GM13977 (cell line): Measurements from ENCODE around the gene PSKH1.

Source experiments
- DNase-seq: peaks from one replicate; pipeline ENCODE4 v3.0.0; 2012; ENCODE audit warnings: low spot score
- in situ Hi-C: fragments of 300-500 bp; cut with MboI; formaldehyde crosslinking; loops from one replicate; pipeline ENCODE4 v1.12.0; 2022; ENCODE audit warnings: low sequenced_read_pairs, low pct_unique_long_range_greater_than_20kb, mixed read lengths, inconsistent platforms; ENCODE audit not compliant: unreplicated experiment
- TF ChIP-seq, protein P1 (sequence below): IDR thresholded peaks from 2 replicates; pipeline ENCODE4 v1.5.1; 2012; ENCODE audit warnings: mild to moderate bottlenecking, control low read depth; ENCODE audit not compliant: insufficient read depth; ENCODE audit errors: extremely low read depth, missing control alignments

Gene PSKH1

DNA sequence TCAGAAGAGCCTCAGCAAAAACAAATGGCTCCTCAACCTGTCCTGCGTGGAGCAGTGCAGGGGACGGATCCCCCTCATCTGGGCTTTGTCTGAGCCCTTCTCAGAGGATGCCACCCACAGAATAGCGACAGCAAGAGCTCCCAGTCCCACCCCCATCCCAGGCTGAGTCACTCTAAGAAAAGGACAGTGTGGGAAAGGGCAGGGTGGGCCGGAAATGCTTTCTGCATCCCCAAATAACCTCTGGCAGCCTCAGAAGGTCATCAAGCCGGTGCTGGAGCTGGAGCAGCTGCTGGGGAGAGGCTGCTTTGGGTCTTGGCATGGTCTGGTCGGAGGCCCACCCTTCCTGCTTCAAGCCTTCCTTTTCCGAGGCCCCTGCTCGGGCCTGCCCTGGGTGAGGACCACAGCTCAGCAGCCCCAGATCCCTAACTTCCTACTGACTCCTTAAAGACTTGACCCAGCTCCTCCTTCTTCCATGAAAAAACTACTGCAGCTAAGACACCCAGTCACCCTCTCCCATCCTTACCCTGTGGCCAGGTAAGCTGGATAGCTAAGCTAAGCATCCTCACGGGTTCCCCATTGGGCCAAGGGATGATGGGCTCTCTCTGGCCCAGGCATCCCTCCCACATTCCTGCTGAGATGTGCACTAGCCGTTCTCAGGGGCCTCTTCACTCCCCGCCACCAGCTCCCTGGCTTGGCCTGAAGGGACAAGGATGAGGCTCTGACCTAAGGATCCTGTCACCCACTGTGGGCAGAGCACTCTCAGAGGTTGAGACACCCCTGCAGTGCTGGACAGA is 66.7 kb downstream of the PSKH1 start:
- TF ChIP-seq, protein P1, sequence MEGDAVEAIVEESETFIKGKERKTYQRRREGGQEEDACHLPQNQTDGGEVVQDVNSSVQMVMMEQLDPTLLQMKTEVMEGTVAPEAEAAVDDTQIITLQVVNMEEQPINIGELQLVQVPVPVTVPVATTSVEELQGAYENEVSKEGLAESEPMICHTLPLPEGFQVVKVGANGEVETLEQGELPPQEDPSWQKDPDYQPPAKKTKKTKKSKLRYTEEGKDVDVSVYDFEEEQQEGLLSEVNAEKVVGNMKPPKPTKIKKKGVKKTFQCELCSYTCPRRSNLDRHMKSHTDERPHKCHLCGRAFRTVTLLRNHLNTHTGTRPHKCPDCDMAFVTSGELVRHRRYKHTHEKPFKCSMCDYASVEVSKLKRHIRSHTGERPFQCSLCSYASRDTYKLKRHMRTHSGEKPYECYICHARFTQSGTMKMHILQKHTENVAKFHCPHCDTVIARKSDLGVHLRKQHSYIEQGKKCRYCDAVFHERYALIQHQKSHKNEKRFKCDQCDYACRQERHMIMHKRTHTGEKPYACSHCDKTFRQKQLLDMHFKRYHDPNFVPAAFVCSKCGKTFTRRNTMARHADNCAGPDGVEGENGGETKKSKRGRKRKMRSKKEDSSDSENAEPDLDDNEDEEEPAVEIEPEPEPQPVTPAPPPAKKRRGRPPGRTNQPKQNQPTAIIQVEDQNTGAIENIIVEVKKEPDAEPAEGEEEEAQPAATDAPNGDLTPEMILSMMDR: no peak
- DNase-seq: no peak
- in situ Hi-C loops: no loop called here

- no peak for DNase-seq
- in situ Hi-C loops: no loop called here
- TF ChIP-seq, protein P1: no peak
Observed at GRCh38 chr16:67961551-67961957, 68.5 kb downstream of the PSKH1 start.

GRCh38 chr16:67962135-67962534 is 69.1 kb downstream of the PSKH1 start:
- in situ Hi-C loops: no loop called here
- DNase-seq: no peak
- TF ChIP-seq, protein P1: no peak

- no peak for DNase-seq
- in situ Hi-C loops: no loop called here
- TF ChIP-seq, protein P1: no peak
Observed at GRCh38 chr16:67963292-67963661, 70.2 kb downstream of the PSKH1 start.

GRCh38 chr16:67963662-67964321 is 70.7 kb downstream of the PSKH1 start:
- DNase-seq: no peak

GRCh38 chr16:67964477-67965131 is 71.5 kb downstream of the PSKH1 start:
- in situ Hi-C loops: no loop called here
- DNase-seq: no peak
- TF ChIP-seq, protein P1: no peak

More at GRCh38 chr16:67963662-67964321, 70.7 kb downstream of the PSKH1 start:
- in situ Hi-C loops: no loop called here
- TF ChIP-seq, protein P1: no peak
